GM12878 (cell line): ENCODE results near the gene TLCD3B. TPM values are rescaled to one million over a fixed set of nuclear protein-coding genes. Genes with fewer than 3 reads are reported as not detected.
"Not testable (repeated sequence)": the region's sequence is repeated elsewhere in the genome, so short reads cannot be mapped to it uniquely, and the experiment has no call there.

Experiments
- ATAC-seq: fragments of 200-7000 bp; cut with Tn5 transposase; 3 replicates; pipeline ENCODE4 v1.9.1; 2020; ENCODE audit warnings: mild to moderate bottlenecking, moderate library complexity
- BruUV-seq: library from RNA; stranded (reverse); fragments of 400-500 nt; replicated peaks from 2 replicates; lab custom pipeline; 2021; lab: Mats Ljungman, UMichigan
- CTCF ChIA-PET: fragments of 300-600 bp; sonication (Branson Sonifier 250); formaldehyde crosslinking; extraction: SDS; loops from one replicate; lab custom pipeline; 2021; ENCODE audit warnings: inconsistent platforms; lab: Yijun Ruan, JAX
- POLR2A ChIA-PET: fragments of 350-600 bp; formaldehyde crosslinking; extraction: SDS; loops from one replicate; lab custom pipeline; 2021; ENCODE audit warnings: inconsistent platforms; lab: Charles Lee
- RAD21 ChIA-PET: fragments of 300-600 bp; sonication (Branson Sonifier 250); formaldehyde crosslinking; loops from one replicate; lab custom pipeline; 2023; ENCODE audit warnings: antibody characterized with exemption; ENCODE audit not compliant: unreplicated experiment; lab: Charles Lee
- SMC1A ChIA-PET: fragments of 300-600 bp; sonication (Branson Sonifier 250); formaldehyde crosslinking; loops from one replicate; lab custom pipeline; 2023; ENCODE audit not compliant: unreplicated experiment, uncharacterized antibody; lab: Charles Lee
- DNase-seq: peaks from one replicate; pipeline ENCODE4 v3.0.0-alpha.2; 2011; ENCODE audit warnings: low read depth, low spot score
- FAIRE-seq: peaks from 3 replicates; lab custom pipeline; 2011; peaks lifted over from hg19 to GRCh38; lab: Jason Lieb, UNC
- H2AFZ ChIP-seq: 2 replicates; pipeline ENCODE4 v1.6.0; 2011; ENCODE audit warnings: low read depth, low read length, control low read depth; ENCODE audit not compliant: control insufficient read depth
- H3K27ac ChIP-seq: 2 replicates; pipeline ENCODE4 v1.5.1; 2011; ENCODE audit warnings: control low read depth; ENCODE audit not compliant: control insufficient read depth, insufficient read depth
- H3K27me3 ChIP-seq, 2 experiments: replicated peaks in 1 of 2; 2 replicates each; pipeline versions ENCODE4 v1.6.0 to v1.6.1; 2011; ENCODE audit warnings: low read length in 1 of 2; ENCODE audit not compliant: control insufficient read depth in 2 of 2, insufficient read depth in 2 of 2
- H3K36me3 ChIP-seq, 2 experiments: 2 replicates each; pipeline ENCODE4 v1.5.1; 2011; ENCODE audit warnings: low read length in 1 of 2; ENCODE audit not compliant: control insufficient read depth in 2 of 2, insufficient read depth in 2 of 2
- H3K4me1 ChIP-seq: 2 replicates; pipeline ENCODE4 v1.6.1; 2011; ENCODE audit warnings: mild to moderate bottlenecking, low read length, moderate library complexity, mixed read lengths; ENCODE audit not compliant: control insufficient read depth, insufficient read depth
- H3K4me2 ChIP-seq: 2 replicates; pipeline ENCODE4 v1.6.0; 2011; ENCODE audit warnings: control low read depth; ENCODE audit not compliant: control insufficient read depth, insufficient read depth
- H3K4me3 ChIP-seq: fragments of 200-600 bp; sonication (generic); 2 replicates; pipeline ENCODE4 v1.5.1; 2016
- H3K79me2 ChIP-seq: 2 replicates; pipeline ENCODE4 v1.6.0; 2011; ENCODE audit warnings: low read length; ENCODE audit not compliant: control insufficient read depth, insufficient read depth
- H3K9ac ChIP-seq: 2 replicates; pipeline ENCODE4 v1.8.0; 2011; ENCODE audit warnings: low read length, control low read depth, mixed read lengths; ENCODE audit not compliant: control insufficient read depth, insufficient read depth
- H3K9me3 ChIP-seq: replicated peaks from 3 replicates; pipeline ENCODE4 v1.5.1; 2011; ENCODE audit warnings: mild to moderate bottlenecking, low read length; ENCODE audit not compliant: control insufficient read depth, insufficient read depth
- H4K20me1 ChIP-seq: 2 replicates; pipeline ENCODE4 v1.6.0; 2011; ENCODE audit not compliant: control insufficient read depth, insufficient read depth
- WGBS: methylation state at CpG from one replicate; pipeline ENCODE4 v1.1.6; 2016; ENCODE audit warnings: low lambda C conversion rate; ENCODE audit not compliant: insufficient replicate concordance, insufficient coverage; ENCODE audit errors: missing lambda C conversion rate; 5-methylcytosine and 5-hydroxymethylcytosine counted together
- in situ Hi-C: fragments of 300-500 bp; cut with MboI; formaldehyde crosslinking; loops from 9 replicates; pipeline ENCODE4 v1.14.3; 2018; ENCODE audit warnings: mixed read lengths
- intact Hi-C: fragments of 100-400 bp; cut with micrococcal nuclease; formaldehyde crosslinking; loops from one replicate; pipeline ENCODE4 v1.14.2; 2022; ENCODE audit not compliant: unreplicated experiment
- polyA plus RNA-seq, 11 experiments: library from polyadenylated mRNA; depleted of rRNA in 4 of 11; unstranded in 6 of 11; stranded (reverse) in 5 of 11; fragments of >200 nt; fragmentation: Nextera tagmentation in 4 of 11; fragmentation: Illumina TruSeq in 1 of 11; extraction: Ambion mirVana in 4 of 11; extraction: Trizol in 1 of 11; gene quantifications; 1 replicate in 1 of 11; 2 replicates in 10 of 11; pipeline versions ENCODE4 v1.2.1 to v1.2.3, GENCODE V29; 2011 to 2016; ENCODE audit warnings: inconsistent platforms in 2 of 11, missing spikeins in 2 of 11, low read depth in 1 of 11
- total RNA-seq, 4 experiments: library from RNA; depleted of rRNA in 3 of 4; stranded (reverse); fragments of >200 nt in 3 of 4; fragmentation: Illumina TruSeq in 1 of 4; extraction: Trizol in 1 of 4; gene quantifications; 2 replicates each; pipeline versions ENCODE4 v1.2.1 to v1.2.3, GENCODE V29; 2013 to 2021
- TF ChIP-seq, protein P1 (sequence below): IDR thresholded peaks from 2 replicates; pipeline ENCODE4 v1.6.1; 2011; ENCODE audit warnings: low read depth, low read length, improper control_type of control experiment, borderline replicate concordance

TLCD3B gene
- total and polyA plus RNA-seq, 10 of the 15 experiments (the other 5 are each of a cell fraction or from before 2014, with no cell fraction given) = 0.05 to 0.51 (median 0.18) TPM; not detected in 4

DNA sequence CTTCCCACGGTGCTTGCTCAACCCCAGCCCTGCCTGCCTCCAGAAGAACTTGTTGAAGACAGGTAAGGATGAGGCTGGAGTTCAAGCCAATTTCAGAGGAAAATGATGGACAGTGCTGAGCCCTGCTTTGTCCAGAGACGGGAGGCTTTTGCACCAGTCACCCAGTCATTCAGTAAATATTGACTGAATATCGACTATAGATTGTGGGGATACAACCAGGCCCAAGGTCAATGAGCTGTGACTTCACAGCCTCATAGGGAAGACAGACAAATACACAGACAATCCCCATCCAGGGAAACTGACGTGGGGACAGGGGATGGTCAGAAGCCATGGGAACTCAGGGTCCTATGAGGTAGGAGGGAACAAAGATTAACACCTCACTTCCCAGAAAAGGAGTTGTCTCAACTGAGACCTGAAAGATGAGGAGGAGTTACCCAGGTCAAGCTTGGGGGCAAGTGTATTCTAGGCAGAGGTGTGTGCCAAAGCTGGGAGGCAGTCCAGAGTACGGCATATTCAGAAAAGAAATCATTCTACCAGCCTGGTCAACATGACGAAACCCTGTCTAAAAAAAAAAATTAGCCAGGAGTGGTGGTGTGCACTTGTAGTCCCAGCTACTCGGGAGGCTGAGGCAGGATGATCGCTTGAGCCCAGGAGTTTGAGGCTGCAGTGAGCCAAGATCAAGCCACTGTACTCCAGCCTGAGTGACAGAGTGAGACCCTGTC is 14.4 kb downstream of the TLCD3B start:
- ChIA-PET CTCF (interaction anchor here (0.8 to 1.2 kb wide), 2 partner anchors 15 to 168 kb away, joined by 3 to 4 read pairs; no protein-coding TSS in a partner anchor), POLR2A (no interaction called here)
- FAIRE-seq = no peak

DNA sequence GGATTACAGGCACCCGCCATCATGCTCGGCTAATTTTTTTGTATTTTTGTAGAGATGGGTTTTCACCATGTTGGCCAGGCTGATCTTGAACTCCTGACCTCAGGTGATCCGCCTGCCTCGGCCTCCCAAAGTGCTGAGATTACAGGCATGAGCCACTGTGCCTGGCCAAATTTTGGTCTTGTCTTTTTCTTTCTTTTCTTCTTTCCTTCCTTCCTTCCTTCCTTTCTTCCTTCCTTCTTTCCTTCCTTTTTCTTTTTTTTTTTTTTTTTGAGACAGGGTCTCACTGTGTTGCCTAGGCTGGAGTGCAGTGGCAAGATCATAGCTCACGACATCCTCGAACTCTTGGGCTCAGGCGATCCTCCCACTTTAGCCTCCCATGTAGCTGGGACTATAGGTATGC is 15.6 kb downstream of the TLCD3B start:
- DNase-seq, intact Hi-C loops, H3K4me1 ChIP-seq, H3K9ac ChIP-seq, H3K4me2 ChIP-seq, H2AFZ ChIP-seq, H3K4me3 ChIP-seq, H3K27ac ChIP-seq, BruUV-seq, ATAC-seq, H3K27me3 ChIP-seq, H3K36me3 ChIP-seq, H3K9me3 ChIP-seq, FAIRE-seq, H4K20me1 ChIP-seq, H3K79me2 ChIP-seq: not testable (repeated sequence)
- POLR2A ChIA-PET = interaction anchor here (0.8 kb wide), 1 partner anchor 246 kb away, joined by 4 read pairs; no protein-coding TSS in a partner anchor
- CTCF ChIA-PET = interaction anchor here (0.8 kb wide), 1 partner anchor 194 kb away, joined by 4 read pairs; no protein-coding TSS in a partner anchor
- RAD21 ChIA-PET = interaction anchor here (1.1 kb wide), 1 partner anchor 16 kb away, joined by 3 read pairs; no protein-coding TSS in a partner anchor
- 68% methylated on average over 7 of the region's 7 CpGs for WGBS
- SMC1A ChIA-PET = interaction anchor here (0.8 kb wide), 1 partner anchor 48 kb away, joined by 3 read pairs; no protein-coding TSS in a partner anchor
- in situ Hi-C loops = loop anchor here (25.0 kb wide), 1 partner anchor 903 kb away; no protein-coding TSS in a partner anchor

More for the DNA sequence above, 14.4 kb downstream of the TLCD3B start:
- H3K27ac ChIP-seq = no peak overlapping the region
- H3K4me1 ChIP-seq = 0 out of 2 replicates have a peak, but pooled peaks cover 2% of the 10 kb centered on the region
- BruUV-seq = no TSS peak
- peaks cover 3 to 5% of the 10 kb centered on the region in 2 experiments; a peak in 3 of 4 replicates for H3K27me3 ChIP-seq
- WGBS = 33% methylated on average over 8 of the region's 8 CpGs
- no peak for DNase-seq
- H3K9me3 ChIP-seq = no peaks in the 10 kb centered on the region
- no peaks in the 10 kb centered on the region for H3K36me3 ChIP-seq
- no peak overlapping the region for H3K4me2 ChIP-seq
- H2AFZ ChIP-seq = no peak overlapping the region
- ChIA-PET SMC1A (no interaction called here), RAD21 (no interaction called here)
- ATAC-seq = no peak
- intact Hi-C loops (no loop called here), in situ Hi-C loops (loop anchor here (25.0 kb wide), 1 partner anchor 904 kb away; no protein-coding TSS in a partner anchor)
- H3K4me3 ChIP-seq = no peak overlapping the region
- H3K9ac ChIP-seq = no peak overlapping the region
- H4K20me1 ChIP-seq = no peaks in the 10 kb centered on the region
- TF ChIP-seq, protein P1, sequence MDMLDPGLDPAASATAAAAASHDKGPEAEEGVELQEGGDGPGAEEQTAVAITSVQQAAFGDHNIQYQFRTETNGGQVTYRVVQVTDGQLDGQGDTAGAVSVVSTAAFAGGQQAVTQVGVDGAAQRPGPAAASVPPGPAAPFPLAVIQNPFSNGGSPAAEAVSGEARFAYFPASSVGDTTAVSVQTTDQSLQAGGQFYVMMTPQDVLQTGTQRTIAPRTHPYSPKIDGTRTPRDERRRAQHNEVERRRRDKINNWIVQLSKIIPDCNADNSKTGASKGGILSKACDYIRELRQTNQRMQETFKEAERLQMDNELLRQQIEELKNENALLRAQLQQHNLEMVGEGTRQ = no peak
- no peaks in the 10 kb centered on the region for H3K79me2 ChIP-seq

DNA sequence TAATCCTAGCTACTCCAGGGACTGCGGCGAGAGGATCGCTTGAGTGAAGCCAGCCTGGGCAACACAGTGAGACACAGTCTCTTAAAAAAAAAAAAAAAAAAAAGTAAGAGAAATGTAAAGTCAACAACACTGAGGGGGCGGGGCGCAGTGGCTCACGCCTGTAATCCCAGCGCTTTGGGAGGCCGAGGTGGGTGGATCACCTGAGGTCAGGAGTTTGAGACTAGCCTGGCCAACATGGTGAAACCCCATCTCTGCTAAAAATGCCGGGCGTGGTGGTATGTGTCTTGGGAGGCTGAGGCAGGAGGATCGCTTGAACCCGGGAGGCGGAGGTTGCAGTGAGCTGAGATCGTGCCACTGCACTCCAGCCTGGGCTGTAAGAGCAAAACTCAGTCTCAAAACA is 18.5 kb downstream of the TLCD3B start:
- SMC1A ChIA-PET, H3K4me3 ChIP-seq, H3K27ac ChIP-seq, intact Hi-C loops, DNase-seq, H3K36me3 ChIP-seq, H2AFZ ChIP-seq, H4K20me1 ChIP-seq, H3K9me3 ChIP-seq, H3K4me2 ChIP-seq, RAD21 ChIA-PET, BruUV-seq, H3K79me2 ChIP-seq, H3K4me1 ChIP-seq, H3K9ac ChIP-seq, ATAC-seq, H3K27me3 ChIP-seq, FAIRE-seq: not testable (repeated sequence)
- ChIA-PET CTCF (interaction anchor here (0.6 kb wide), 1 partner anchor 357 kb away, joined by 3 read pairs; no protein-coding TSS in a partner anchor), POLR2A (interaction anchor here (0.6 to 0.7 kb wide), 3 partner anchors 86 to 170 kb away, joined by 5 to 9 read pairs (median 6); no protein-coding TSS in a partner anchor)
- 92% methylated on average over 14 of the region's 14 CpGs for WGBS
- in situ Hi-C loops = loop anchor here (25.0 kb wide), 1 partner anchor 900 kb away; no protein-coding TSS in a partner anchor
